HEK293 (cell line): ENCODE results near the gene NEU4.

Experiments used
- CTCF ChIA-PET: fragments of 350-600 bp; formaldehyde crosslinking; extraction: SDS; loops from one replicate; lab custom pipeline; 2021; ENCODE audit warnings: antibody characterized with exemption; lab: Yijun Ruan, JAX
- POLR2A ChIA-PET: fragments of 300-600 bp; formaldehyde crosslinking; extraction: SDS; loops from one replicate; lab custom pipeline; 2020; ENCODE audit warnings: antibody characterized with exemption, inconsistent platforms; lab: Yijun Ruan, JAX
- H3K27ac ChIP-seq: fragments of 200-500 bp; sonication (Bioruptor generic); 2 replicates; pipeline ENCODE4 v1.5.1; 2014; ENCODE audit warnings: low read depth, low read length, control low read depth, inconsistent platforms; ENCODE audit errors: extremely low read depth
- H3K36me3 ChIP-seq, 2 experiments: fragments of 200-500 bp in 1 of 2; sonication (Bioruptor generic) in 1 of 2; 1 replicate in 1 of 2; 2 replicates in 1 of 2; pipeline ENCODE4 v1.5.1; 2014 to 2017; ENCODE audit warnings: inconsistent platforms in 2 of 2, low read length in 2 of 2; ENCODE audit not compliant: control insufficient read depth in 2 of 2, insufficient read depth in 1 of 2
- H3K4me1 ChIP-seq: fragments of 200-500 bp; sonication (Bioruptor generic); 2 replicates; pipeline ENCODE4 v1.5.1; 2014; ENCODE audit warnings: mild to moderate bottlenecking, low read length, inconsistent platforms; ENCODE audit not compliant: control insufficient read depth, insufficient read depth
- H3K4me3 ChIP-seq: 2 replicates; pipeline ENCODE4 v1.5.1; 2011; ENCODE audit warnings: low read depth, mild to moderate bottlenecking, control low read depth, low read length, moderate library complexity
- H3K9me3 ChIP-seq: fragments of 200-500 bp; sonication (Bioruptor generic); 2 replicates; pipeline ENCODE4 v1.5.1; 2014; ENCODE audit warnings: low read depth, low read length, inconsistent platforms; ENCODE audit not compliant: control insufficient read depth, insufficient read depth
- EGR2 ChIP-seq: fragments of 450-650 bp; formaldehyde crosslinking; IDR thresholded peaks from 2 replicates; pipeline ENCODE4 v1.5.1; 2016; ENCODE audit warnings: low read depth, missing biosample characterization, missing genetic modification characterization
- GLIS2 ChIP-seq: fragments of 450-650 bp; formaldehyde crosslinking; IDR thresholded peaks from 2 replicates; pipeline ENCODE4 v1.5.1; 2016; ENCODE audit warnings: missing biosample characterization, missing genetic modification characterization
- HOXC10 ChIP-seq: sonication (generic); formaldehyde crosslinking; IDR thresholded peaks from 2 replicates; pipeline ENCODE4 v1.8.1; 2023; ENCODE audit warnings: mild to moderate bottlenecking, missing genetic modification reagents
- HOXD13 ChIP-seq: sonication (generic); formaldehyde crosslinking; IDR thresholded peaks from 2 replicates; pipeline ENCODE4 v1.8.0; 2022; ENCODE audit warnings: missing genetic modification reagents, borderline replicate concordance
- IKZF3 ChIP-seq: fragments of 450-650 bp; IDR thresholded peaks from 2 replicates; pipeline ENCODE4 v1.5.0; 2018; ENCODE audit warnings: missing biosample characterization, mild to moderate bottlenecking, missing genetic modification characterization, moderate library complexity
- KLF10 ChIP-seq: fragments of 450-650 bp; IDR thresholded peaks from 2 replicates; pipeline ENCODE4 v1.5.1; 2018; ENCODE audit warnings: missing biosample characterization, mild to moderate bottlenecking, missing genetic modification characterization
- MYNN ChIP-seq: fragments of 450-650 bp; formaldehyde crosslinking; IDR thresholded peaks from 2 replicates; pipeline ENCODE4 v1.5.1; 2016; ENCODE audit warnings: missing biosample characterization, missing genetic modification characterization, borderline replicate concordance
- PRDM4 ChIP-seq: fragments of 450-650 bp; formaldehyde crosslinking; IDR thresholded peaks from 2 replicates; pipeline ENCODE4 v1.5.1; 2017; ENCODE audit warnings: missing biosample characterization, missing genetic modification characterization
- SCRT2 ChIP-seq: fragments of 450-650 bp; formaldehyde crosslinking; IDR thresholded peaks from 2 replicates; pipeline ENCODE4 v1.5.1; 2016; ENCODE audit warnings: missing biosample characterization, missing genetic modification characterization
- ZBTB11 ChIP-seq: fragments of 450-650 bp; formaldehyde crosslinking; conservative IDR thresholded peaks from 2 replicates; pipeline ENCODE4 v1.5.1; 2016; ENCODE audit warnings: low read depth, missing biosample characterization, missing genetic modification characterization
- ZIC2 ChIP-seq: fragments of 450-650 bp; formaldehyde crosslinking; IDR thresholded peaks from 2 replicates; pipeline ENCODE4 v1.5.1; 2016; ENCODE audit warnings: missing biosample characterization, missing genetic modification characterization
- ZNF174 ChIP-seq: fragments of 450-650 bp; formaldehyde crosslinking; IDR thresholded peaks from 2 replicates; pipeline ENCODE4 v1.5.0; 2017; ENCODE audit warnings: missing biosample characterization, mild to moderate bottlenecking, missing genetic modification characterization
- ZNF341 ChIP-seq: fragments of 450-650 bp; formaldehyde crosslinking; IDR thresholded peaks from 2 replicates; pipeline ENCODE4; 2016; ENCODE audit warnings: low read depth, missing biosample characterization, missing genetic modification characterization
- ZNF362 ChIP-seq: fragments of 450-650 bp; formaldehyde crosslinking; IDR thresholded peaks from 2 replicates; pipeline ENCODE4 v1.5.1; 2016; ENCODE audit warnings: missing biosample characterization, missing genetic modification characterization
- ZNF391 ChIP-seq: fragments of 450-650 bp; formaldehyde crosslinking; IDR thresholded peaks from 2 replicates; pipeline ENCODE4 v1.5.1; 2016; ENCODE audit warnings: low read depth, missing biosample characterization, missing genetic modification characterization, borderline replicate concordance
- ZNF398 ChIP-seq: fragments of 450-650 bp; formaldehyde crosslinking; IDR thresholded peaks from 2 replicates; pipeline ENCODE4 v1.5.1; 2017; ENCODE audit warnings: missing biosample characterization, missing genetic modification characterization
- ZNF658 ChIP-seq: fragments of 450-650 bp; formaldehyde crosslinking; IDR thresholded peaks from 2 replicates; pipeline ENCODE4; 2016; ENCODE audit warnings: missing biosample characterization, missing genetic modification characterization
- ZNF777 ChIP-seq: fragments of 450-650 bp; formaldehyde crosslinking; IDR thresholded peaks from 2 replicates; pipeline ENCODE4 v1.5.1; 2017; ENCODE audit warnings: missing biosample characterization, missing genetic modification characterization, borderline replicate concordance
- ZNF837 ChIP-seq: fragments of 450-650 bp; formaldehyde crosslinking; IDR thresholded peaks from 2 replicates; pipeline ENCODE4 v1.5.1; 2016; ENCODE audit warnings: missing biosample characterization, missing genetic modification characterization
- TF ChIP-seq, protein P1 (sequence below): fragments of 450-650 bp; formaldehyde crosslinking; IDR thresholded peaks from 2 replicates; pipeline ENCODE4; 2016; ENCODE audit warnings: missing biosample characterization, missing genetic modification characterization

The NEU4 gene

DNA sequence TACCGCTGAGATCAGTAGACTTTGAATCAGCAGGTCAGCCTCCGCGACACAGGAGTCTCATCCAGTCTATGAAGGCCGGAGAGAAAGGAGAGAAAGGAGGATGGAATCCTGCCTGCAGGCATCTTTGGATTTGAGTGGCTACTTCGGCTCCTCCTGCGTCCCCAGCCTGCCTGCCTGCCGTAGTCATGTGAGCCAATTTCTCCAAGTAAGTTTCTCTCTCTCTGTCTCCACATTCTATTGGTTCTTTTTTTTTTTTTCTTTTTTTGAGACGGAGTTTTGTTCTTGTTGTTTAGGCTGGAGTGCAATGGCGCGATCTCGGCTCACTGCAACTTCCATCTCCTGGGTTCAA, 33.0 kb downstream of the NEU4 start:
- ChIA-PET CTCF (no interaction called here), POLR2A (interaction anchor here (1.2 kb wide), 1 partner anchor 155 kb away, joined by 4 read pairs; the partner anchor contains the start of gene DTYMK)
- Histone ChIP-seq H3K27ac (no peak overlapping the region), H3K9me3 (no peaks in the 10 kb centered on the region), H3K36me3 (no peaks in the 10 kb centered on the region), H3K4me1 (no peaks in the 10 kb centered on the region), H3K4me3 (no peak overlapping the region)
- no peak for TF ChIP-seq GLIS2 (tag by site-specific recombination)
- no peak for TF ChIP-seq ZNF777
- no peak for TF ChIP-seq ZNF341 (tag by site-specific recombination)
- no peak for TF ChIP-seq IKZF3
- TF ChIP-seq ZNF174 (tag by site-specific recombination) = no peak
- TF ChIP-seq ZNF837 (tag by site-specific recombination) = no peak
- no peak for TF ChIP-seq ZNF658 (tag by site-specific recombination)
- no peak for TF ChIP-seq HOXC10 (CRISPR knock-in tag)
- no peak for TF ChIP-seq ZBTB11 (tag by site-specific recombination)

- H3K9me3 ChIP-seq = no peaks in the 10 kb centered on the region
- no peak overlapping the region for H3K4me3 ChIP-seq
- TF ChIP-seq PRDM4 (tag by site-specific recombination) (peak; percentile 79), ZIC2 (tag by site-specific recombination) (no peak), KLF10 (tag by site-specific recombination) (no peak)
- ChIA-PET POLR2A (no interaction called here), CTCF (no interaction called here)
- no peak overlapping the region for H3K27ac ChIP-seq
- H3K36me3 ChIP-seq = no peaks in the 10 kb centered on the region
- H3K4me1 ChIP-seq = no peaks in the 10 kb centered on the region
Observed at GRCh38 chr2:241842620-241843211, 33.7 kb downstream of the NEU4 start.

DNA sequence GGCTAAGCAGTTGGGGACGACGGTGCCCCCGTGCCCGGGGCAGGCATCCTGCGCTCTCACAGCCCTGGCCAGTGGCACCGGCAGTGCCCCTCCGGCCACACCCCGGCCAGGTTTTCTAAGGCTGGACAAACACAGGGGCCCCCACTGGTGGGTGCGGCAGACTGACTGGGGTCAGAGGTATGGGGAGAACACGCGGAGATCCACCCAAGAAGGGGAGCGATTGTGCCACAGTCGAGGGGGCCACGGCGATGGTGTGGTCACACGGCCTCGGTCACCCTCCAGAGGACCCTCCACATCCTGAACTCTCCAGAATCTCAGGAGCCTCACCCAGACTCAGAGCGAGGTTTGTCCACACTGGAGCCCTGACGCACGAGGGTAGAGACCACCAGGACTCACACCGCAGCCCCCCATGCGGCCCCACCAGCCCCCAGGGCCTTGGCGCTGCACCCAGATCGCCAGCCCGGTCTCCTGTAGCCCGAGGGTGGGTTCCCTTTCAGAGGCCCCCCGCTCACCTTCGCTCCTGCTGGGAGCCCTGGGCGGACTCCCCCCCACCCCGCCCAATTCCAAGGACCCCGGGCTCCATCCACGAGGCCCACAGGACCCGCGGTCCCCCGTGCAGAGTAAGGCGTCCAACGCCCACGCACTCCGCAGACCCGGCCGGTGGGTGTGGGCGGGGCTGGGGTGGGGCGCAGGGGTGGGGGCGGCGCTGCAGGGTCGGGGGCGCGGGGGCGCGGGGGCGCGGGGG, 34.5 kb downstream of the NEU4 start:
- no peak overlapping the region for H3K4me3 ChIP-seq
- no peaks in the 10 kb centered on the region for H3K9me3 ChIP-seq
- H3K4me1 ChIP-seq = no peaks in the 10 kb centered on the region
- ChIA-PET POLR2A (interaction anchor here (0.6 to 1.4 kb wide), 3 partner anchors 8 to 10 kb away, joined by 4 read pairs; no protein-coding TSS in a partner anchor), CTCF (interaction anchor here (0.7 kb wide), 1 partner anchor 741 kb away, joined by 3 read pairs; the partner anchor contains the start of gene MTERF4)
- no peak overlapping the region for H3K27ac ChIP-seq
- no peaks in the 10 kb centered on the region for H3K36me3 ChIP-seq
- TF ChIP-seq HOXD13 (CRISPR knock-in tag) = no peak
- no peak for TF ChIP-seq ZNF398
- TF ChIP-seq MYNN (tag by site-specific recombination) = no peak
- TF ChIP-seq ZNF777 = no peak
- TF ChIP-seq, protein P1, sequence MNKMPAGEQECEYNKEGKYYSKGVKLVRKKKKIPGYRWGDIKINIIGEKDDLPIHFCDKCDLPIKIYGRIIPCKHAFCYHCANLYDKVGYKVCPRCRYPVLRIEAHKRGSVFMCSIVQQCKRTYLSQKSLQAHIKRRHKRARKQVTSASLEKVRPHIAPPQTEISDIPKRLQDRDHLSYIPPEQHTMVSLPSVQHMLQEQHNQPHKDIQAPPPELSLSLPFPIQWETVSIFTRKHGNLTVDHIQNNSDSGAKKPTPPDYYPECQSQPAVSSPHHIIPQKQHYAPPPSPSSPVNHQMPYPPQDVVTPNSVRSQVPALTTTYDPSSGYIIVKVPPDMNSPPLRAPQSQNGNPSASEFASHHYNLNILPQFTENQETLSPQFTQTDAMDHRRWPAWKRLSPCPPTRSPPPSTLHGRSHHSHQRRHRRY (tag by site-specific recombination) = no peak
- no peak for TF ChIP-seq ZNF391
- TF ChIP-seq SCRT2 (tag by site-specific recombination) = no peak
- no peak for TF ChIP-seq EGR2 (tag by site-specific recombination)
- no peak for TF ChIP-seq ZNF362 (tag by site-specific recombination)
